Stimulated activated CD8-positive, alpha-beta memory T cell treated with anti-CD3 and anti-CD28 coated beads, Interleukin-15, amount 100 ng/mL, for 48 hours (primary cell): Measurements from ENCODE around the gene POTEJ.
"Not testable (repeated sequence)": the region's sequence is repeated elsewhere in the genome, so short reads cannot be mapped to it uniquely, and the experiment has no call there.

Experiments used
- DNase-seq, 2 donors: peaks; one replicate each; pipeline ENCODE4 v3.0.0-alpha.2; 2020; ENCODE audit warnings: low read depth in 2 of 2

Gene POTEJ

DNA sequence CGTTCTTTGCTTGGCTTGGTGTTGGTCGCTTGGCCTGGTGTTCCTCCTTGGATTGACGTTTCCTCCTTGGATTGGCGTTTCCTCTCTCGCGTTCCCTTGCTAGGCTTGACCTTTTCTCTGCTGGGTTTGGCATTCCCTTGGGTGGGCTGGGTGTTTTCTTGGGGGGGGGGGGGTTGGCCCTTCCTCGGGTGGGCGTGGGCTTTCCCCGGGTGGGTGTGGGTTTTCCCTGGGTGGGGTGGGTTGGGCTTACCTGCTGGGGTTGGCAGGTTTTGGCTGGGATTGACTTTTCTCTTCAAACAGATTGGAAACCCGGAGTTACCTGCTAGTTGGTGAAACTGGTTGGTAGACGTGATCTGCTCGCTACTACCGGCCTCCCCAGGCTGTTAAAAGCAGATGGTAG lies at the start of gene POTEJ:
POTEJ (plus strand) TSS at position 301 of the 400 bp plus-strand sequence; CDS start at position 394, 93 bp downstream.
- DNase-seq = not testable (repeated sequence)

DNA sequence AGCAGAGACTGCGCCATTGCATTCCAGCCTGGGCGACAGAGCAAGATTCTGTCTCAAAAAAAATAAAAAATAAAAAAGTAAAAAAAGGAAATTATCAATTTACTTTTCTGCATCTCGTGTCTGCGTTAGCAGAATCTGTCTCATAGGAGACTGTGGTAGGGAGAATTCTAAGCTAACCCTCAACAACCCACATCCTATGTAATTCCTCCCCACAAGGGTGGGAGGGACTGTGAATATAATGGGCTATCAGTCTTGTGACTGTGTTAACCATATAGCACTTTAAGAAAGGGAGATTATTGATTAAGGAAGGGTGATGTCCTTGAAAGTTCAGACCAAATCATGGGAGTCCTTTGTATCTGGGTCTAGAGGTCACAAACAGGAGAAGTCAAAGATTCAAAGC lies 45.1 kb upstream of the POTEJ start:
- not testable (repeated sequence) for DNase-seq

DNA sequence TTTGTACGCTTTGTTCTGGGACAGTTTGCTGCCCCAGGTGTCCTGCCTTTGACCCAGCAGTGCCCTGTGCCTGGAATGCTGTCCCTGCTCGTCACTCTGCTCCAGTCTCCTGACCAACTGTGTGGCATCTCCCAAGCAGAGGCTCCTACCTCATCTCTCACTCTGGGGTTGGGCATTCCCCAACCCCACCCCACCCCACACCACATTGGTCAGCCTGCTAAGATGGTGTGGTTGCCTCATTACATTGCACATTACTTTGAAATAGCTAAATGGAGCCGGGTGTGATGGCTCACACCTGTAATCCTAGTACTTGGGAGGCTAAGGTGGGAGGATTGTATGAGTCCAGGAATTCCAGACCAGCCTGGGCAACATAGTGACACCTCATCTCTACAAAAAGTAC lies 39.3 kb upstream of the POTEJ start:
- DNase-seq = not testable (repeated sequence)

DNA sequence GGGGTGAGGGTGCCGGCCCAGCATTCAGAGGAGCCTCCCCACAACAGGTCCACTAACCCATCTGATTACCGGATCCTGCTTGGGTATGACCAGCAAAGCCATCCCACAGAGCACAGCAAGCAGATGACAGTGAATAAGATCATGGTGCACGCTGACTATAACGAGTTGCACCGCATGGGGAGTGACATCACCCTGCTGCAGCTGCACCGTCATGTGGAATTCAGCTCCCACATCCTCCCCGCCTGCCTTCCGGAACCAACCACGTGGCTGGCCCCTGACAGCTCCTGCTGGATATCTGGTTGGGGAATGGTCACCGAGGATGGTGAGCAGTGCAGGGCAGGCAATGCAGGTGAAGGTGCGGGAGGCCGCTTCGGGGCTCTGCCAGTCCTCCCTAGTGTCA lies 37.0 kb upstream of the POTEJ start:
- DNase-seq = not testable (repeated sequence)

DNA sequence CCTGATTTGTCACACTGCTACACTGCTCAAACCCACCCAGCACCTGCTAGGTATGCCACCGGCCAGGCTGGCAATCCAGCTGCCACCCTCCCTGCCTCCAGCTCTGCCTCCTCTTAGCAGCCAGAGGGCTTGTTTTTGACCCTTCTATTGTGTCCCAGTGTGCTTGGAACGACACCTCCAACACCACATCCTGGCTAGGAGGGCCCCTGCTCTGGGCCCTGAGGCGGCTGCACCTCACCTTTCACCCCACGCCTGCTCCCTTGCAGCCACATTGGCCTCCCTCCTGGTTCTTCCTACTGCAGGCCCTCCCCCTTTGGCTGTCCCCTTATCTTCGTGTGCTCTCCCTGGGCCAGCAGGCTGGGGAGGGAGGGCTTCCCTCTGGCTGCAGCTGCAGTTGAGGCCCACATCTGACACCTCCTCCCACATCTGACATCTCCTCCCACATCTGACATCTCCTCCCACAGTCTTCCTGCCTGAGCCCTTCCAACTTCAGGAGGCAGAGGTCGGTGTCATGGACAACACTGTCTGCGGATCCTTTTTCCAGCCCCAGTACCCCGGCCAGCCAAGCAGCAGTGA lies 34.9 kb upstream of the POTEJ start:
- DNase-seq = not testable (repeated sequence)

DNA sequence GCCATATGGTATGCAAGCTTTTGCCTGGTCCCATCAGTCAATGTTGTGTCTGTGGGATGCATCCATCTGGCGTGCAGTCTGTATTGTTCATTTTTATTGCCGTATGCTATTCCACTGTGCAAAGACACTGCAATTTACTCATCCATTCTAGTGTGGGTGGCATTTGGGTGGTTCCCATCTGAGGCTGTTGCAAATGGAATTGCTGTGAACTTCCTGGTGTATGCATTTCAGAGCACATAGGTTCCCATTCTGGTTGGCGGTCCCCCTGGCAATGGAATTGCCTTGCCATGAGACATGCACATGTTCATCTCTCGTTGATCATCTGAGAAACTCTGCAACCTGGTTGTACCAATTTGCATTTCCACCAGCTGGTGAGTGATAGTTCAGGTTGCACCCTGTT lies 33.7 kb upstream of the POTEJ start:
- DNase-seq = not testable (repeated sequence)

DNA sequence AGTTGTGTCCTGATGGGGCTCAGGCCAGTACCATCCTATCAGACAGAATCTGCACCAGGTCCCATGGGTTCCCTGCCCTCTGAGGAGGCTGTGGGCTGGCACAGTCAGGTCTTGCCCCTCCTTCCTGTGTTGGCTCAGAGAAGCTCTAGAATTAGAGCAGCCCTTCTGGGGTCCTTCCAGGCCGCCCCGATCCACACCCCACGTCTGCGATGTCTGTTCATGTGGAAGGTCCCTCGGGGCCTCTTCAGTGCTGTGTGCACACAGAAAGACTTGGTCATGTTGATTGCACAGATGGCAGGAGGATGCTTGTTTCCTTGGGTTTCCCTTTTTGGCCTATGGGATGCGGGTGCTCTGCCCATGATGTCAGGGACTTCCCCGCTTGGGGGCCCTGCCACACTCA lies 32.1 kb upstream of the POTEJ start:
- DNase-seq = not testable (repeated sequence)

DNA sequence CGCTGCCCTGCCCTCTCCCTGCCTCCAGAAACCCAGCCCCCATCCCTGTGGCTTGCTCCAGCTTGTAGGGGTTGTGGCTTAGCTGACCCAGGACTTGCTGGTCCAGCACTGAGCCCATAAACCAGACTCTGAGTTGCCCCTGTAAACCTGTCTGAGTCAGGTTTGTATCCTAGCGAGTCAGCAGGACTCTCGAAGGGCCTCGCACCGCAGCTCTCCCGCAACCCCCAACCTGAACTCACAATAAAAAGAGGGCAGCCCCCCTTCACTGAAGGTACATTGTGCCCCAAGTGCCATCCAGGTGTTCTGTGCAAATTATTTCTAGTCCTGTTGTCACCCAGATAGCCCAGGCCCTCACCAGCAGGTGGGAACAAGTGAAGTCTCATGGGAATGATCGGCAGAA lies 29.7 kb upstream of the POTEJ start:
- not testable (repeated sequence) for DNase-seq

DNA sequence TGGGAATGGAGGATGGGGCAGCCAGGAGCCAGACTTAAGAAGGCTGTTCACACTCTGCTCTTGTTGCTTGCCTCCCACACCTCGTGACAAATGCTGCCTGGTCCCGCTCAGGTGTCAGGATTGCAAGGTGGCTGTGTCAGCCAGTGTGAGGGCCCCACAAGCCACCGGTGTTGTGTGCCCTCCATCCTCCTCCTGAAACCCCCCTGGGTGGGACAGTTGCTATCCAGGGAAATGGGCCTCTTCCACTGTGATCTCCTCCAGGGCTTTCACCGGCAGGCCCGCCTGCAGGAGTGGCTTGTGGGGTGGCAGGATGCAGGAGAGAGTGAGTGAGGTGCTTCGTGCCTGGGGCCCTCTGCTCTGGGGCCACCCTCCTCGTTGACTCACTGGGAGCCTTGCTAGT lies 28.3 kb upstream of the POTEJ start:
- DNase-seq = not testable (repeated sequence)

DNA sequence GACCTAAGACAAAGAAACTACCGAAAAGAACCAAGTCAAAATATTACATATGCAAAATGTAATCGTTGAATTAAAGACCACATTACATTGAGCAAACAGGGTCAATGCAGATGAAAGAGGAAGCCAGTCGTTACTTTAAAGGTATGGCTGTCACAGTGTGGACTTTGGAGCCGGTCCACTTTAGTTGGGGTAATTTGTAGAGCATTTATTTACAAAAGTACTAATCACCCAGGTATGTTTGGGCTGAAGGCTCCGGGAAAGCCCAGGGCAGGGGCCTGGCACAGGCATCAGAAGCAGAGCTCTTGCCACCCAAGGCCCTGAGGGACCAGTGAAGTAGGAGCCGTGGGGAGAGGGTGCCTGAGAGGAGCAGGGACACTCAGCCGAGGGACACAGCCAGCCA lies 27.7 kb upstream of the POTEJ start:
- DNase-seq = not testable (repeated sequence)

DNA sequence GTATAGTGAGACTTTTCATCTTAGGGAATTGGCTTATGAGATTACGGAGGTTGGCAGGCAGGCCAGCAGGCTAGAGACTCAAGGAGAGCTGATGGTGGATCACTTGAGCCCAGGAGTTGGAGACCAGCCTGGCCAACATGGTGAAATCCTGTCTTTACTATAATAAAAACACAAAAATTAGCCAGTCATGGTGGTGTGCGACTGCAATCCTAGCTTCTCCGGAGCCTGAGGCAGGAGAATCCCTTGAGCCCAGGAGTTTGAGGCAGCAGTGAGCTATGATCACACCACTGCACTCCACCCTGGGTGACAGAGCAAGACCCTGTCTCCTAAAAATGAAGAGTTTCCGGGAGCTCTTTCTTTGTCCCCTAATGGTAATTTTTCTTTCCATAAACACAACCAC lies 26.5 kb upstream of the POTEJ start:
- not testable (repeated sequence) for DNase-seq

DNA sequence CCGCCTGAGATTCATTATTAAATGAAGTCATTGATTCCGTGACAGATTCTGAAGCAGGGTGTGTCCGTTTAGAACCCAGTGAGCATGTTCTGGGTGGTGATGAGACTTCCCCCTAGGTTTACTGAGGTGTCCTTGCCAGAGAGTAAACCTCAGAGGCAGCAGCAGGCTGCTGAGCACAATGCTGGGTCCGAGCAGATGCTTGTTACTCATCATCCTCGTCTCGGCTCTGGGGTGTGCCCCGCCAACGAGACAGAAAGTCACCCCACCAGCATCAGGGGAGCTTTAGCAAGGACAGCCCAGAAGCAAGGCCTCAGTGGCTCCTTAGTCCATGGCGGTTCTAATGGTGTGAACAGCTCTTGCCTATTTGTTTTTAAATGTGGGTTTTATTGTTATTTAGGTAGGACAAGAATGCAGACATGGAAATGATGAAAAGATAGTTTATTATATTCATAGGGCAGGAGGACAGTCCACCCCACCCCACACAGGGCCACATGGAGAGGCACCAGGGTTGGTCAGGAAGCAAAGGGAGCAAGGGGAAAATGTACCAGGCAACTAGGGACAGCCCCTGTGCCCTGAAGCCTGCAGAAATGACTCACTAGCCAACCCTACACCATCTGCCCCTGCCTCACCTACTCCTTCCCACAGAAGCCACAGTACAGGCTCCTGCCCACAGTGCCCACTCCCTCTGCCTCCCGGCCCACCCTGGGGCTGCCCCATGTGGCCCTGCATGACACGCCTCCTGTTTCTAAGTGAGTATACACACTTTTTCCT lies 22.4 kb upstream of the POTEJ start:
- DNase-seq = peak in 1 of 2 donors; percentile 24

DNA sequence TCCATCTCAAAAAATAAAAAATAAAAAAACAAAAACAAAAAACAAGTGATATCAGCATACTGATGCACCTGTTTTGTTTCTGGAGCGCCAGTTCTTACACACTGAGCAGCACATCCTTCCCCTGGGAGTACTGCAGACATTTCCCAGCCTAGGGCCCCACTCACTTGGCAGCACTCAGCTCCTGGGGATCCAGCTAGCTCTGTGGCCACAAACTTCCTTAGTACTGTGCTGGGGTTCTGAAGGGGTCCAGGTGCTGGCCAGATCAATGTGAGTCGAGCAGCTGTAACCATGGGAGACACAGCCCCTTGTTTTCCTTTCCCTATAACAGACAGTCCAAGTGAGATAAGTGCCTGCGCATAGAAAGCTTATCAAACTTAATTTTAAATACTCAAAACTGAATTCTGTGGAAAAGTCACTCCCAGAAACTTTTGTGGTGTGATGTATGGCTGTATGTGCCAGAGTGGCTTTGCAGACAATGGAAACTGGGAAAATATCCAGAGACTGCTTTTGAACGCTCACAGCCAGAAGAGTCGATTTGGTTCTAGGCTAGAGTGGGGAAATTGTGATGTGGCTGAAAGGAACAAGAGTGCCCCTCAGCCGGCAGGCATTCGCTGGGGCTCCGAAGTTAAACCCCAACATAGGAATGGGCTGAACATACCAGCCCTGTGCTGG lies 20.9 kb upstream of the POTEJ start:
- DNase-seq = not testable (repeated sequence)

DNA sequence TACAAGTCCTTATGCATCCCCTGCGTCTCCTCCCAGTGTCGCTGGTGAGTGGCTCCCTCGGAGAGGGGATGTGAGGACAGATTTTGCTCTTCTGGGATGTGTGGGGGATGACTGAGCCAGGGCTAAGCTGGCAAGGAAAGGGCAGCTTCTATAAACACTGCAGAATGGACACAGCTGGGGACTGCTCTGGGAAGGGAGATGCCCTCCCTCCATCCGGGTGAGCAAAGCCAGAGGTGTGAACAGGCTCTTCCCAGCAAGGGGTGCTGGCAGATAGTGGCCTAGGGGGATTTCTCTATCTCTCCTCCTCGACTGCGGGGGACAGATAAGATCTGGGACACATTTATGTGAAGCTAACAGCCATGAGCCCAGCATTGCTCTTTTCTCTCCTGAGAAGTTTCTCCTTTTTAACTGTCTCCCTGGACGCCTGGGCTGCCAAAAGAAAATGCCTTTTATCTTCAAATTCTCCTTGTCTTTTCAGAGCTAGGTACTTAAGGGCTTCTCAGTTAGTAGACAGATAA lies 20.3 kb upstream of the POTEJ start:
- DNase-seq = not testable (repeated sequence)

DNA sequence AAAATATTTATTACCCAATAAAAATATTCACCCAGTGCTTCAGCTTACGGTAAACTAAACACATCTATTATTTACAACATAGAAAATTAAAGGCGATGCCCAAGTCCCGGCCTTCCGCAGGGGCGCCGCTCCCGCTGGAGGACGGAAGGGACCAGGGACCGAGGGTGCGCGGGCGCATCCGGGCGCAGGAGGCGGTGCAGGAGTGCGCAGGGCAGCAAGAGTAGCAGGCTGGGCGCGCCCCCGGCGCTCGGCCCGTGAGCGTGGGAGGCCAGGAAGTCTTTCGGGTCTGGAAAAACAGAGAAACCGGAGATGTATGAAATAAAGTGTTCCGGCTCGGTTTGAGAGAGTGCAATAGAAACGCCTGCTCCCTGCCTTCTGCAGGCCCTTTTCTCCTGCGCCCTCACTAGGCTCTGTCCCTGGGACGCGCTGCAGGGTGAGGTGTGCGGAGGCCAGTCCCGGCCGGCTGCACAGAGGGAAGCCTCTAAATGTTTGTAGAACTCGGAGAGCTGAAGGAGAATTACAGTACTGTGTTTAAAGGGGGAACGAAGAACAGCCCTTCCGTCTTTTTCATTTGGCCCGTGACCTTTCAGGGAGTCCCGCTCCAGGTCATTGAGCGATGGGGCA lies 18.3 kb upstream of the POTEJ start:
- DNase-seq = not testable (repeated sequence)

DNA sequence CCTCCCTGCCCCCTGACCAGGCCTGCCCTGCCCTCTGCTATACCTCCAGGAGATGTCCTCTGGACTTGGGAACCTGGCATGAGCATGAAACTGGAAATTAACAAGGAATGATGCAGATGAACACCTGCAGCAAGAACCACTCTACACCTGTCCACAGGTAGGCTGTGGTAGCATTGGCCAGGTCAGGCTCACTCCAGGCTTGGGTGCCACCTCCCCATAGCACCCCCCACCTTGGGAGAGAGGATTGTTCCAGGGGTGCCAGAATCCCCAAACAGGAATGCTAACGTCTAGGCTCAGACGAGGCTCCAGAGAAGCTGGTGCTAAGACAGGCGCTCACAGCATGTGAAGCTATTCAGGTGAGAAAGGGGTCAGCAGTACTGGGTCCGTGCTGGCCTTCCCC lies 17.2 kb upstream of the POTEJ start:
- not testable (repeated sequence) for DNase-seq

DNA sequence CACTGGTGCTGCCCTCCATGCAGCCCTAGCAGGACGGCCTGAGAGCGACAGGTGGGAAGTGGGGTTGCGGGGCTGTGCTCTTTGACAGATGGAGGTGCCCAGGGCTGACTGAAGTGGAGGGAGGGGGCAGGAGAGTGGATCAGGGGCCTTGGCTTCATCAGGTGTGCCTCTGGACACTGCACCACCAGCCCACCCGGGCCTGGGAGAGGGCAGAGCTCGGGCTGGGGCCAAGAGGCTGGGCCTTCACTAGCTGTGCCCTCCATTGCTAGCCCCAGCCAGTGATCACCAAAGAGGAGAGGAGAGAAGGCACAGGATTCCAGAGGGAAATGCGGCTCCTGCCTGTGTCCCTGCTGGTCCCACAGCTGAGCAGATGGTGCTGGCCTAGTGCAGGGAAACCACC lies 14.5 kb upstream of the POTEJ start:
- DNase-seq = not testable (repeated sequence)

DNA sequence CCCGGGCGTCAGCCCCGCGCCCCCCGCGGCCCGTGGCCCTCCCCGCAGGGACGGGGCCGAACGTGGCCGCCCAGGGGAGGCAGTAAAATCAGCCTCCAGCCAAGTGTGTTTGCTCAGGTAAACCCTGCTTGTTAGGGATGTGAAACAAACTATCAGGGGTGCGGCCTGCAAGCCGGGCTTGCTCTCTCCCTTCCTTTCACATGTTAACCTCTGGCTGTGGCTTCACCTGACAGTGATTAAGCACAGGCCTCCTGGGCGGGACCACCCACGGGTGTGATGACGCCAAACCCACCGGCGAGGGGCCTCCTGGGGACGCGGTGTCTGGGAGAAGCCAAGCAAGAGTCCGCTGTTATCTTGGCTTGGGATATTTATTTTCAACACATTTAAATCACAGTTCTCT lies 13.2 kb upstream of the POTEJ start:
- DNase-seq = not testable (repeated sequence)

DNA sequence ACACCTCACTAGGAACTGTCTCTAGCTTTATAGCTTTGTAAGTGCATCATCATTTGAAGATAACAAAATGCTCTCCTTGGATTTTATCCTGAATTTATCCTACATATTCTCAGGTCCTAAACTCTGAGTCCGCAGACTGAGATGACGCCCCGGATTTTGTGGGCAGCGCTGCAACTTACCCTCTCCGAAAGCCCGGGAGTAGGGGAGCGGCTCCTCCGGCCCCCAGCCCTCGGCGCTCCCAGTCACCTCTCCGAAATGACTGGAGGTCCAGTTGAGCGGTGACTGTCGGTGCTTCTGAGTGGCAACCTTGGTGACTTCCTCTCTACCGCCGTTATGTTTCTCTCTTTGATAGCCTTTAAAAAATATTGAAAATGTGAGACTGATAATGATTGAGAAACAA lies 12.8 kb upstream of the POTEJ start:
- DNase-seq = not testable (repeated sequence)

DNA sequence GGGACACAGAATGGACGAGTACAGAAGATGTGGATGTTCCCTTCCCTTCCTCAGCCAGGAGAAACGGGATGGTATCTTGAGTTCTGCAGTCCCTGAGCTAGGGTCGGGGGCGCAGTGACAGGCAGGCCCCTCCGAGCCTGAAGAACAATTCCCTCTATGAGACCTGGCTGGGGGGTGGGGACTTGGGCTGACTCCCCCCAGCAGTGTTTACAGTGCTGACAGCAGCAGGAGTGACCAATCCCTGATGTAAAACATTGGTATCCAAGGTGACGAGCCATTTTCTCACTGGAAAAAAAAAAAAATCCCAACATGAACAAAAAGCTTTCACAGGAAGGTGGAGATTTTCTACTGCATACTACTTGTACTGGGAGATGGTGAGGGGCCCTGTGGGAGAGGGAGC lies 11.8 kb upstream of the POTEJ start, which contains the start of gene CFC1:
CFC1 (minus strand) TSS at position 183 of the 400 bp plus-strand sequence. CDS start 288 bp downstream, outside the sequence.
- not testable (repeated sequence) for DNase-seq

DNA sequence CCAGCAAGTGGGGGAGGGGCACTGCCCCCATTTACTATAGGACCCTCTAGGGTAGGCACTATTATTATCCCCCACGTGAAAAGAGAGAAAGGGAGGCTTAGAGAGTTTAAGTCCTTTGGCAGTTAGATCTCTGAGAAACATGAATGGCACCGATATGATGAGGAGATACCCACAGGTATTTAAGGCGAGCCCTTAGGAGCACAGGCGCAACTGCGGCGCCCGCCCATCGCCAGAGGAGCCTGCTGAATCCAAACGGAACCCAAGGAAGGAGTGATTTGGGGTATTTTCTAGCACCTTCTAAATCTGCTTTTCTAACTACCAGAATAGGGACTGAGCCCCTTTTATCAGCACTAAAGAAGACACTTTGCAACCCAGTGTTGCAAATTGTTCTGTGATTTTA lies 11.3 kb upstream of the POTEJ start:
- not testable (repeated sequence) for DNase-seq
